Measurements from ENCODE around the gene FBRS. TPM values are rescaled to one million over a fixed set of nuclear protein-coding genes. Genes with fewer than 3 reads are reported as not detected.

The FBRS gene
- polyA plus RNA-seq, 4 donors, result 39.7 to 97.0 (median 67.1) TPM

DNA sequence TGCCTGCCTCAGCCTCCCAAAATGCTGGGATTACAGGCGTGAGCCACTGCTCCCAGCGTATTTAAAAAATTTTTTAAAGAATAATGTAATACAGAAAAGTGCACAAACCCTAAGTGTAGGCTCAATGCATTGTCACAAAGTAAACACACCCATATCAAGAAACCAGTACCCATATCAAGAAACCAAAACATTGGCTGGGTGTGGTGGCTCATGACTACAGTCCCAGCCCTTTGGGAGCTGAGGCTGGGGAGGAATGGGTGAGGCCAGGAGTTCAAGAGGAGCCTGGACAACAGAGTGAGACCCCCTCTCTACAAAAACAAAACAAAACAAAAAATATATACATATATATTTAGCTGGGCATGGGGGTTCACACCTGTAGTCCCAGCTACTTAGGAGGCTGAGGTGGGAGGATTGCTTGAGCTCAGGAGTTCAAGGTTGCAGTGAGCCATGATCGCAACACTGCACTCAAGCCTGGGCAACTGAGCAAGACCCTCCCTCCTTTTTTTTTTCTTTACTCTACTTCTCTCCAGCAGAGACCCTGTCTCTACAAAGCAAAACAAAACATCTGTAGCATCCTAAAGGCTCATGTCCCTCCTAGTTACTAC, 16.8 kb upstream of the FBRS start:
- DNase-seq (ENCODE audit: low read depth in 4 of 4, low spot score in 2 of 4), result no peak

DNA sequence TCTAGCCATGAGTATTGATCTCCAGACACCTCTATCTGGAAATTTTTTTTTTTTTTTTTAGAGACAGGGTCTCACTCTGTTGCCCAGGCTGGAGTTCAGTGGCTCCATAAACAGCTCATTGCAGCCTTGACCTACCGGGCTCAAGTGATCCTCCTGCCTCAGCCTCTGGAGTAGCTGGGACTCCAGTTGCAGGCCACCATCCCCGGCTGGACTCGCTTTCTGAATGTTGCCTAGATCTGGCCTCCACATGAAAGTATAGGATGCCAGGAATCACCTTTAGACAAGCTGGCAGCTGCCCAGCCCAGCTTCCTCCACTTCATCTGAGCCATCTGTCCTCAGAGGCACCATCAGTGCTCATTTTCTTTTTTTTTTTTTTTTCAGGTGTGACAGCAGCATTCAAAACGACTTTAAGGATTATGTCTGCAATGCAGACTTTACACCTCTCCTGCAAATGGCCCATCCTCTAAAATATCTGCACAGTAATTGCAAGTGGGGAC, 13.8 kb upstream of the FBRS start:
- DNase-seq (ENCODE audit: low read depth in 4 of 4, low spot score in 2 of 4), result no peak

DNA sequence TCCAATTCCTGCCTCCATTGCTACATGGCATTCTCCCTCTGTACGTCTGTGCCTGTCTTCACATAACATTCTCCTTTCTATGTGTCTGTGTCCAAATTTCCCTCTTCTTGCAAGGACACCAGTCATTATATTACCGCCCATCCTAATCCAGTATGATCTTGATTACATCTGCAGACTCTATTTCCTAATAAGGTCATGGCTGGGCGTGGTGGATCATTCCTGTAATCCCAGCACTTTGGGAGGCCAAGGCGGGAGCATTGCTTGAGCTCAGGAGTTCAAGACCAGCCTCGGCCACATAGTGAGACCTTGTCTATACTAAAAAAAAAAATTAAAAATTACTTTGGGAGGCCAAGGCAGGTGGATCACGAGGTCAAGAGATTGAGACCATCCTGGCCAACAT, 12.5 kb upstream of the FBRS start:
- DNase-seq (ENCODE audit: low read depth in 4 of 4, low spot score in 2 of 4), result no peak

DNA sequence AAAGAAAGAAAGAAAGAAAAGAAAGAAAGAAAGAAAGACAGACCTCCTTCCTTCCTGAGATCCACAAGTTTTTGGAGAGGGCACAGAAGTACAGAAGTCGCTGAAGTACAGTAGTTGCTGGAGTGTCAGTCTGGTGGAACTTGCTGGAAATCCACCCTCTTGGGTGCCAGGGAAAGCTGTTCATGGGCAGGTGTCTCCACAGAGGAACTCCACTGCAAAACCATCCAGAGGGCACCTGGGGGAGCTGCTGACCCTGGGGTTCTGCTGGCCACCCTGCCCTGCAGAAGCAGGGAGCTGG, 11.0 kb upstream of the FBRS start:
- DNase-seq (ENCODE audit: low read depth in 4 of 4, low spot score in 2 of 4), result no peak

DNA sequence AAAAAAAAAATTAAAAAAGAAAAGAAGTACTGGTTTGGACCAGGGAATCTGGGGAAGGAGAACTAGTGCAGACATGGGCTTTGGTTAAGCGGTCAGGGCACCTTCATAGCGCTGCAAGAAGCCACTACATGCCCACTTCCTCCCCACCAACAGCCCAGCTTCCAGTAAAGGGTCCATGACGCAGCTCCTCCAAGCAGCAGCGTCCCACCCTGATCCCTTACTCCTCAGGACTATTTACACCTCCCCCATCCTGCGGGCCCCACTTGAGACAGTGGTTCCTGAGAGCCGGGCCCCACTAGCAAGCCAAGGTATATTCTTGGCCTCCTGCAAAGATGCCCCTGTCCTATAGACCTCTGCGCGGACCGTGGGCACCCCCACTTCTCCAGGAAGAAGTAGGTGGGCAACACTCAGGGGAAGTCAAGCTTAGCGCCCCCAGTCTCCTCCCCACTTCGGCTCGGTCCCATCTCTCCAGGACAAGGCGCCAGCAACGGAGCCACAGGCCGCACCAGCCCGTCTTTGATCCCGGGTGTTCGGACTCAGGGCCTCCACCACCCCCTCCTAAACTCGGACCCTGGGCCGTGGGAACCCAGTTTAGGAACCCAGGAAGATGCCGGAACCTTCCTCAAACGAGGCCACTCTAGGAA, 8.4 kb upstream of the FBRS start:
- DNase-seq (ENCODE audit: low read depth in 4 of 4, low spot score in 2 of 4), result no peak

DNA sequence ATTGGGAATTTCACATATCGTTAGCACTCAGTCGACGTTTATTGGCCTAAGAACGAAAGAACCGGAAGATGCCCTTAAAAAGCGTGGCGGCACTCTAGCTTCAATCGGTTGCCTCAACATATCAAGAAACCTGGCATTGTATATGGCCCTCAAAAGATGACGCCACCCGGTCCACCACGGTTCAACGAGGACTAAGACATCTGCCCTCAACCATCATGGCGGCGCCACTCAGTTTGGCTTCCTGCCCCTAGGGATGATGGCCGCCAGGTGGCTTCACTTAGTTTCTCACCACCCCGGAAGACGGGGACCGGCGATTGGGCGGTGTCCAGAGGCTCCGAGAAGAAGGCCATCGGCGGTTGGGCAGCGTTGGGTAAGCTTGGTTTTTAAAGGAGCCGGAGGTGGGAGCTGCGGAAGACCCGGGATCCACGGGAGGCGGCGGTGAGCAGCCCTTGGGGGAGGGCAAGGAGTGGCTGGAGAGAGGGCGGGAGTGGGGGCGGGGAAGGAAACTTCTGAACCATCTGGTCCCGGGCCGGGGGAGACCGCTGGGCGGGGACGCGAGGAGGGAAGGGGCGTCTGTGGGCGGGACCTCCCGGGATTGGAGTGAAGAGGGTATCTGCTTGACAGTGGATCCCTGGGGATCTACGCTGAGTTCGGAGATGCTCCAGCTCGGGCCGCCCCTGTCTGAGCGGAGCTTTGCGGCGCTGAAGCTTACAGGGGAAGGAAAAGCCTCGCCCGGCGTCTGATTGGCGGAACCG, 7.7 kb upstream of the FBRS start, which contains the start of gene PRR14:
PRR14 (plus strand) TSS at position 592 of the 755 bp plus-strand sequence. CDS start 686 bp downstream, outside the sequence.
- peak; percentile 98 to 100 (median 100) for DNase-seq (ENCODE audit: low read depth in 4 of 4, low spot score in 2 of 4)

DNA sequence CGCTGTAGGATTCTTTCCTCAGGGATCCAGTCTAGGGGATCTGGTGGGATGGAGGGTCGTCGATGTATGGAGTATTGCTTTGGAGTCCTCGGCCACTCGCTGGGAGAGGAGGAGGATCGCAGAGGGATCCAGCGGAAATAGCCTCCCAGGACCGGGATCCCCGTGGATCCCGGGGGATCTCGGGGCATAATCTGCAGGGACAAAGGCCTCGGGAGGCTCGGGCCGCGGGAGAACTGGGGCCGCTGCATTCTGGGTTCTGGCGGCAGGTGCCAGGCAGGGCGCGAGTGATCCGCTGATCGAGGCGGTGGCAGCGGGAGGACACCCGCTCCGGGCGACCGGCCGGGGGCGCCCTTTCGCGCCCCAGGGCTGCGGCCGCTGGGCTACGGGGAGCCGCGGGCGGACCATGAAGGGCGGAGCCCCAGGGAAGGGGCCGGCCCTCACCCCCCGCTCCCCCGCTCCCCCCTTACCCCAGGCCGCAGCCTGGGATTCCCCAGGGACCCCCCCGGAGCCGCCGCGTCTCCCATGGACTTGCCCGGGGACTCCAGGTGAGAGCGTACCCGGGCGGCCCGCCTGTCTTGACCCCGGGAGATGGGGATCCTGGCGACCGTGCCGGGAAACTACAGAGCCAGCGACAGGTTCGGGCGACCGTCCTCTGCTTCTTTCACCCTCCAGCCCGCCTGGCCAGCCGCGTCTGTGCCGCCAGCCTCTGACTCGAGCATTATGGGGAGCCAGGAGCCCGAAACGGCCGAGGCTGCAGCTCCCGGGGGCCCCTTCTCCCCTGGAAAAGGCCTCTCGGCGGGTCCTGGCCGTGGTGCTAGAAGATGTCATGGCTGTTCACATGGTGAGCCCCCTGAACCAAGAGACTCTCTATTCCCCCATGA, 6.9 kb upstream of the FBRS start:
- DNase-seq (ENCODE audit: low read depth in 4 of 4, low spot score in 2 of 4), result no peak

DNA sequence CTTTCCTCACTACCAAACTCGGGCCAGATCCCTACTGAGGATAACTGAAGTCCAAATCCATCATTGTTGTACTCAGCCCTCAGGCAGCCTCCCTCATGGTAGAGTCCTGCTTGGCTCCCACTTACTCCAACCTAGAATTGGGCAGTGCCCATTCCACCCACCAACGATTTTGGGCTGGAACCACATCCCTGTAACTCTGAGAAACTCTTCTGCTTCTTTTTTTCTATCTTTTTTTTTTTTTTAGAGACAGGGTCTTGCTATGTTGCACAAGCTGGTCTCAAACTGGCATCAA, 6.3 kb upstream of the FBRS start:
- no peak for DNase-seq (ENCODE audit: low read depth in 4 of 4, low spot score in 2 of 4)

DNA sequence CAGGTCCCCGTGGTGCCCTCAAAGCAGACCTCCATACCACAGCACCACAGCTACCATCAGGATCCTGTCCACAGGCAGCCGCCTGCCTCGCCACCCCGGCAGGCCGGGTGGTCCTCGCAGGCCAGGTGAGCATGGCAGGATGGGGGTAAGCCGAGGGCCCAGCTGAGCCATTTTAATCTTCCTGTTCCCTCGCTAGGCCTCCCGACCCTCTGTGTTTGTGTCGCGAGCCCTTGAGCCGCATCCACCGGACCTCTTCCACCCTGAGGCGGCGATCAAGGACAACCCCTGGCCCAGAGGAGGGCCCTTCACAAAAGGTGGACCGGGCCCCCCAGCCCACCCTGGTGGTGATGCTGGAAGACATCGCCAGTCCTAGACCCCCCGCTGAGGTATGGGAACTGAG, 5.5 kb upstream of the FBRS start:
- DNase-seq (ENCODE audit: low read depth in 4 of 4, low spot score in 2 of 4), result no peak

DNA sequence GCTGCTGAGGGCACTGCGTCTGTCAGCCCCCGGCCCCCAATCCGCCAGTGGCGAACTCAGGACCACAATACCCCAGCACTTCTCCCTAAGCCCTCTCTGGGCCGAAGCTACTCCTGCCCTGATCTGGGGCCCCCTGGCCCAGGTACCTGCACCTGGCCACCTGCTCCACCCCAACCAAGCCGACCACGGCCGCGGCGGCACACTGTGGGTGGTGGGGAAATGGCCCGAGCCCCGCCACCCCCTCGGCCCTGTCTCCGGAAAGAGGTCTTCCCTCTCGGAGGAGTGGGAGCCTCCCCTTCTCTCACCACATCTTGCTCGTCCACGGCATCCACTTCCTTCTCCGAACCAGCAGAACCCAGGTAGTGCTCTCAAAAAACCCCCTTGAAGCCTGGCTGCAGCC, 3.4 kb upstream of the FBRS start:
- no peak for DNase-seq (ENCODE audit: low read depth in 4 of 4, low spot score in 2 of 4)

DNA sequence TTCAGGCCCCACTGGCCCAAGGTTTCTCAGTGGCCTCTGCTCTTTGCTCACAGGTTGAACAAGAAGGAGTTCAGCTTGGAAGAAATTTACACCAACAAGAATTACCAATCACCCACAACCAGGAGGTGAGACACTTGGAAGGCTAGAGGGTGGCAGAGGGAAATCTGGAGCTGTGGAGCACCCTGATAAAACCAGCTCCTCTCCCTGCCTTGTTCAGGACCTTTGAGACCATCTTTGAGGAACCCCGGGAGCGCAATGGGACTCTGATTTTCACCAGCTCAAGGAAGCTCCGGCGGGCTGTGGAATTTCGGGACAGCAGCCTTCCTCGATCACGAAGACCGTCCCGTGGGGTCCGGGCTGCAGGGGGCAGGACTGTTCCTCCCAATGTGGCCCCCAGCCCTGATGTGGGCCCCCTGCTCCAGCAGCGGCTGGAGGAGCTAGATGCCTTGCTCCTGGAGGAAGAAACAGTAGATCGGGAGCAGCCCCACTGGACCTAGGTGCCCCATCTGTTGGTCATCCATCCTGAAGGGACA, 2.4 kb upstream of the FBRS start:
- DNase-seq (ENCODE audit: low read depth in 4 of 4, low spot score in 2 of 4), result no peak

DNA sequence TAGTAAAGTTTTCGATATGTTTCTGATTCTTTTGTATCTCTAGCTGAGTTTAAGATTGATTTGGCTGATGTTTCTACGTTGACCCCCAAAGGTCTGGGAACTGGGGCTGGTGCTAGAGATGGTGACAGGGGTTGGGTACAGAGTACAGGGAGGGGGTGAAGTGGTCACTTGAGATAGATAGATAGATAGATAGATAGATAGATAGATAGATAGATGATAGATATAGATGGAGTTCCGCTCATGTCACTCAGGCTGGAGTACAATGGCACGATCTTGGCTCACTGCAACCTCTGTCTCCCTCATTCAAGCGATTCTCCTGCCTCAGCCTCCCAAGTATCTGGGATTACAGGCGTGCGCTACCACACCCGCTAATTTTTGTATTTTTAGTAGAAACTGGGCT, 1.8 kb upstream of the FBRS start:
- DNase-seq (ENCODE audit: low read depth in 4 of 4, low spot score in 2 of 4), result no peak

DNA sequence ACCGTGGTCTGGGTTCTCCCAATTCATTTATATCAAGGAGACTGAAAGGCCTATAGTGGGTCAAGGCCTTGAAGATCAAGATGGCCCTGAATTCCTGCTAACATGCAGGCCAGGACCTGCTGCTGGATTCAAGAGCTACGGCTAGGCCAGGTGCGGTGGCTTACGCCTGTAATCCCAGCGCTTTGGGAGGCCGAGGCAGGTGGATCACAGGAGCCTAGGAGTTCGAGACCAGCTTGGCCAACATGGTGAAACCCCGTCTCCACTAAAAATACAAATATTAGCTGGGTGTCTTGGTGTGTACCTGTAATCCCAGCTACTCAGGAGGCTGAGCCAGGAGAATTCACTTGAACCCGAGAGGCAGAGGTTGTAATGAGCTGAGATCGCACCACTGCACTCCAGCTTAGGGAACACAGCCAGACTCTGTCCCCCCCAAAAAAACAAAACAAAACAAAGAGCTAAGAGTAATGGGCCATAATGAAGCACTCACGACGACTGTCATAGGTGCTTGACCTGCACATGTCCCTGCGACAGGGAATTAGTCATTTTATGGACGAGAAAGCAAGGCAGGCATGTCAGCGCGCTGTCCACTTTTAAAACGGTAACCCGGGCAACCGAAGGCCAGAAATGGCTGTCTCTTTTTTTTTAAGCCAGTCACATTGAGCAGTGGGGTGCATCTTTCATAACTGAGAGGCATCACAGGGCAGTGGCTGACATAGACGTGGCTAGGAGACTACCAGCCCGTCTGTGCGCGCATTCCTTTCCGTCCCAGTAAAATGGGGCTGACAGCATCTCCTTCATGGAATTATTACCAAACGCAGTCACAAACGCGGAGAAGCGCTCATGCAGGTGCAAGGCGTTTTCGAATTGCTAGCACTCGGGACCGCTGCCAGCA, 1.0 kb upstream of the FBRS start:
- no peak for DNase-seq (ENCODE audit: low read depth in 4 of 4, low spot score in 2 of 4)

DNA sequence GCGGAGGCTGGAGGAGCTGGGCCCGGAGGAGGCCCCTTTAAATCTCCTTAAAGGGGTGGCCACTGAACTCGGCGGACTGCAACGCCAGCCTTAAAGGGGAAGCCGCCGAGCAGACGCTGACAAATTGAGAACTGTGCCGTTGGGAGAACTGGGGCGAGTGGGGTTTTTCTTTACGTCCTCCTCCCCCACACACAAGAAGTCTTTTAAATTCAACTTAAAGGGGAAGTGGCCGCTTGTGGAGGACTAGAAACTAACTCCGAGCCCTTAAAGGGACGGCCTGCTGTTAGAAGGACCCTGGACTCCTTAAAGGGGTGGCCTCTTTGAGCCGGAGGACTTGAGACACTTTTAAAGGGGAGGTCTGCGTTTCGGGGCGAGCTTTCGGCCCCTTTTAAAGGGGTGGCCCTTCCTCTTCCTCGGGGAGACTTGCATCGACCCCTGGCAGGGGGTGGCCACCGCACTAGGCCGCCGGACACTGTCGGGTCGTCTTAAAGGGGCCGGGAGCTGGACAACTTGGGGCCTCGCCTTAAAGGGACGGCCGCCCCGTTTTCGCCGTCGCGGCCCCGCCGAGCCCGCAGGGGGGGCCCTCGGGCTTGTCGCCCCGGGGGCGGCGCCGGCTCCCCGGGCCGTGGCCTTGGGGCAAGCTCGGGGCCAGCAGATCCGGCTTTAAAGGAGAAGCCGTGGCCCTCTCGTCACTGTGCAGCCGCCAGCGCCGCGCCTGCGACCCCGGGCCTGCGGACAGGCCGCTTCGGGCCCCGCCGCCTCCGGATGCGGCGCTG, 688 bp downstream of the FBRS start:
- peak; percentile 89 to 99 (median 95) for DNase-seq (ENCODE audit: low read depth in 4 of 4, low spot score in 2 of 4)

DNA sequence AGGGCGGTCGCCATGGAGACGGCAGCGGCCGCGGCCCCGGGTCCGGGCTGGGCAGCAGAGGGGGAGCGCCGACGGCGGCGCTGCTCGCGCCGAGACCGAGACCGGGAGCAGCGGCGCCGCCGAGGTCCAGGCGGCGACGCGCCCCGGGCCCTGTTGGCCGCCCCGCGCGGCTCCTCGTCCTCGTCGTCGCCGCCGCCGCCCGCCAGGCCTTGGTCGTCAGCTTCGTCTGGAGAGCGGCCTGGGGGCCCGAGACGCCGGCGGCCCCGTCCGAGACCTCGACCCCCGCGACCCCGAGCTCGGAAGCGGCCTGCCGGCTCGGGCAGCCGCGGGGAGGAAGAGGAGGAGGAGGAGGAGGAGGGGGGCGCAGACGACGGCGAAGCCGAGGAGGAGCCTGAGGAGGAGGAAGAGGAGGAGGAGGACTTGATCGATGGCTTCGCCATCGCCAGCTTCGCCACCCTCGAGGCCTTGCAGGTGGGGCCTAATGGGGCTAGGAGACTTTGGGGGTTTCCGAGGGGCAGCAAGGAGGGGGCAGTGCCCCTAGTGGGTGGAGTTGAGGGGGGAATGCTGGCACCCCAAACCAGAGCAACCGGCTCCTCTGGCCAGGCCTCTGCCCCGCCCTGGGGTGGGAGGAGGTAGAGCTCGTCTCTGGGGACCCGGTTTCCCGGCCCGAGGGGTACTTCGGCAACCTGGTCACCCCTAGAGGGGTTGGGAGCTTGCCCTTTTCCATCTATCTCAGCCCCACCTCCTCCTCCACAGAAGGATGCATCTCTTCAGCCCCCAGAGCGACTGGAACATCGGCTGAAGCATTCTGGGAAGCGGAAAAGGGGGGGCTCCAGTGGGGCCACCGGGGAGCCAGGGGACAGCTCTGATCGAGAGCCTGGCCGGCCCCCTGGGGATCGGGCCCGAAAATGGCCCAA, 1.5 kb downstream of the FBRS start:
- DNase-seq (ENCODE audit: low read depth in 4 of 4, low spot score in 2 of 4), result no peak

DNA sequence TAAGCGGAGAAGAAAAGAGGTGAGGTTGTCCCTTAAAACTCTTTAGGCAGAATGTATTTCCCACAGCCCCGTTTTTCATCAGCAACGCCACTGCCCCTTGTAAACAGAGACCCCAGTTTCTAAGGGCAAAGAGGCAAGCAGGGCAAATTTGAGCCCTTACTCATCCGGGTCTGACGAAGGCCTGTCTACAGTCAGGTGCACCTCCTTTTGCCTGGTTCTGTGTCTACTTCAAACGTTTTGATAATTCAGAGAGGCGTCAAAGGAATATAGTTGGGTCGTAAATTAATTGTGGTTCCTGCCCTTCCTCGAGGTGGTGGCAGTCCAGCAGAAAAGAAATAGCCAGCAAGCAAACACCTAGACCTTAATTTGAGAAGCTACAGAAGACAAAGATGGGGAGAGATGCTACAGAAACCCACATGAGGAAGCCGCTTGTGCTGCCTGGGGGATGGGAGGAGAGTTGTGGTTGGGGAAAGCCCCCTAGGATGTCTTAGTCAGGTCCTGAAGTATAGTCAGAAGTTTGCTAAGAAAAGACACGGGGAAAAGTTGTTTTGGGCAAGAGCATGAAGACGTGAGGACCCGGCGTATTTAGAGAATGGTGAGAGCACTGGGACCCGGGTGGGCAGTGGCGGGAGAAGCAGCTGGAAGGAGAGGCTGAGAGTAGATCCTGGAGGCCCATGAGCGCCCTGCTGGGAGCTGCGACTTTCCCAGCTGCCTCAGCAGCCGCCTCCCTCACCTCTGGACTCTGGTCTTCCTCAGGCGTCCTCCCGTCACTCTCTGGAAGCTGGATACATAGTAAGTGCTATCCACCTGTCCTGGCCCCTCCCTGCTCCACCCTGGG, 2.4 kb downstream of the FBRS start:
- DNase-seq (ENCODE audit: low read depth in 4 of 4, low spot score in 2 of 4), result no peak

DNA sequence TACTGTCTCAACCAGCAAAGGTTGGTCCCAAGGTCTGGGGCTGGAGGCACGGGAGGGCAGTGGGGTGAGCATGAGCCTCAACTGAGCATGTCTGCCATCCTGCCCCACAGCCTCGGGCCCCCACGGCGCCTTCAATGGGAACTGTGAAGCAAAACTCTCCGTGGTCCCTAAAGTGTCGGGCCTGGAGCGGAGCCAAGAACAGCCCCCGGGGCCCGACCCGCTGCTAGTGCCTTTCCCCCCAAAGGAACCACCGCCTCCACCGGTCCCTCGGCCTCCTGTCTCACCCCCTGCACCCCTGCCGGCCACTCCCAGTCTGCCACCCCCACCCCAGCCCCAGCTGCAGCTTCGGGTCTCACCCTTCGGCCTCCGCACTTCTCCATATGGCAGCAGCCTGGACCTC, 4.2 kb downstream of the FBRS start:
- DNase-seq (ENCODE audit: low read depth in 4 of 4, low spot score in 2 of 4), result no peak
